ENCODE measurements around the gene SMIM45.

SMIM45 gene

DNA sequence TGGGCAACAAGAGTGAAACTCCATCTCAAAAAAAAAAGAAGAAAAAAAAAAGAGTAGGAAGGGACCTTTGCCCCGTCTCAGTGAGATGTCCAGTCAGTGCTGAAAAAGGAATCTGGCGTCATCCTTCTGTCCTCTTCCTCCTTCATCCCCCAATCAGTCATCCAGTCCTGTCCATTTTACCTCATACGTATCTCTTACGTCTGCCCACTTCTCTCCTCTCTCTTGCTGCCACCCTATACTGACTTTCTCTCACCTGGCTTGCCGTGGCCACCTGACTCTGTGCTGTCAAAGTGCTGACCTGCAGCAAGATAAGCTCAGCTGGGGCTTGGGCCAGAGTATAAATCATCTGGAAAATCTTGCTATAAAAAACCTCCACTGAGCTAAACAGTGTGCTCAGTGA lies 30.9 kb downstream of the SMIM45 start:
- ChIA-PET CTCF (no interaction called here), POLR2A (ENCODE audit: unreplicated experiment) (no interaction called here)
- H3K4me1 ChIP-seq (ENCODE audit: insufficient read depth, low read length) = no peaks in the 10 kb centered on the region
- no peaks in the 10 kb centered on the region for H3K9me2 ChIP-seq (replicated peaks; ENCODE audit: low read length)
- TF ChIP-seq CTCF (conservative IDR thresholded peaks at IDR 0.05; ENCODE audit: low read depth, low read length) (no peak), EZH2phosphoT487 (IDR thresholded peaks at IDR 0.05; ENCODE audit: borderline replicate concordance, low read length) (no peak)
- BruUV-seq (replicated peaks) = no TSS peak
- H3K36me3 ChIP-seq (ENCODE audit: low read depth, low read length) = no peaks in the 10 kb centered on the region
- no peak overlapping the region for H3K27ac ChIP-seq (ENCODE audit: low read length)
- no peak overlapping the region for H3K4me3 ChIP-seq (ENCODE audit: low read length)
- ATAC-seq (no peak), DNase-seq (no peak)
- H3K79me2 ChIP-seq (ENCODE audit: low read length) = no peaks in the 10 kb centered on the region
- H3K4me2 ChIP-seq (ENCODE audit: low read length) = no peak overlapping the region
- H3K9me3 ChIP-seq (ENCODE audit: low read length) = no peaks in the 10 kb centered on the region
- no peaks in the 10 kb centered on the region for H3F3A ChIP-seq (ENCODE audit: low read length, unreplicated experiment)
- no peaks in the 10 kb centered on the region for H4K20me1 ChIP-seq (ENCODE audit: low read length)
- H3K9ac ChIP-seq (ENCODE audit: low read length) = no peak overlapping the region
- intact Hi-C loops (cut with micrococcal nuclease) = no loop called here
- H3K27me3 ChIP-seq (ENCODE audit: low read length) = no peaks in the 10 kb centered on the region
- H2AFZ ChIP-seq (ENCODE audit: low read length) = no peak overlapping the region

GRCh38 chr22:41983513-41984405 lies 31.8 kb downstream of the SMIM45 start:
- no TSS peak for BruUV-seq (replicated peaks)
- ChIA-PET CTCF (no interaction called here), POLR2A (ENCODE audit: unreplicated experiment) (no interaction called here)
- Histone ChIP-seq H4K20me1 (ENCODE audit: low read length) (no peaks in the 10 kb centered on the region), H3K79me2 (ENCODE audit: low read length) (no peaks in the 10 kb centered on the region), H3K4me2 (ENCODE audit: low read length) (no peak overlapping the region), H3K9me2 (replicated peaks; ENCODE audit: low read length) (no peaks in the 10 kb centered on the region), H3K4me1 (ENCODE audit: insufficient read depth, low read length) (no peaks in the 10 kb centered on the region), H3K4me3 (ENCODE audit: low read length) (no peak overlapping the region), H3K9me3 (ENCODE audit: low read length) (no peaks in the 10 kb centered on the region), H3K36me3 (ENCODE audit: low read depth, low read length) (no peaks in the 10 kb centered on the region), H3K27ac (ENCODE audit: low read length) (no peak overlapping the region), H2AFZ (ENCODE audit: low read length) (no peak overlapping the region), H3F3A (ENCODE audit: low read length, unreplicated experiment) (no peaks in the 10 kb centered on the region), H3K27me3 (ENCODE audit: low read length) (no peaks in the 10 kb centered on the region), H3K9ac (ENCODE audit: low read length) (no peak overlapping the region)
- DNase-seq (no peak), ATAC-seq (no peak)
- intact Hi-C loops (cut with micrococcal nuclease) = no loop called here
- no peak for TF ChIP-seq CTCF (conservative IDR thresholded peaks at IDR 0.05; ENCODE audit: low read depth, low read length)
- no peak for TF ChIP-seq EZH2phosphoT487 (IDR thresholded peaks at IDR 0.05; ENCODE audit: borderline replicate concordance, low read length)
- no peak for TF ChIP-seq EZH2 (IDR thresholded peaks at IDR 0.05; ENCODE audit: low read length, unreplicated experiment)

GRCh38 chr22:41987276-41987675 lies 35.3 kb downstream of the SMIM45 start:
- CTCF ChIA-PET = no interaction called here

More at GRCh38 chr22:41987276-41987675, 35.3 kb downstream of the SMIM45 start:
- no peak for TF ChIP-seq EZH2 (IDR thresholded peaks at IDR 0.05; ENCODE audit: low read length, unreplicated experiment)
- no peak for TF ChIP-seq EZH2phosphoT487 (IDR thresholded peaks at IDR 0.05; ENCODE audit: borderline replicate concordance, low read length)
- TF ChIP-seq CTCF (conservative IDR thresholded peaks at IDR 0.05; ENCODE audit: low read depth, low read length) = no peak
- POLR2A ChIA-PET (ENCODE audit: unreplicated experiment) = interaction anchor here (0.5 kb wide), 1 partner anchor 91 kb away, joined by 4 read pairs; no protein-coding TSS in a partner anchor
- Histone ChIP-seq H3K4me3 (ENCODE audit: low read length) (no peak overlapping the region), H3K79me2 (ENCODE audit: low read length) (no peaks in the 10 kb centered on the region), H3K27ac (ENCODE audit: low read length) (no peak overlapping the region), H3K36me3 (ENCODE audit: low read depth, low read length) (no peaks in the 10 kb centered on the region), H3K9ac (ENCODE audit: low read length) (no peak overlapping the region), H3F3A (ENCODE audit: low read length, unreplicated experiment) (no peaks in the 10 kb centered on the region), H3K27me3 (ENCODE audit: low read length) (no peaks in the 10 kb centered on the region), H4K20me1 (ENCODE audit: low read length) (no peaks in the 10 kb centered on the region), H2AFZ (ENCODE audit: low read length) (no peak overlapping the region), H3K4me1 (ENCODE audit: insufficient read depth, low read length) (no peaks in the 10 kb centered on the region), H3K9me2 (replicated peaks; ENCODE audit: low read length) (no peaks in the 10 kb centered on the region), H3K4me2 (ENCODE audit: low read length) (no peak overlapping the region), H3K9me3 (ENCODE audit: low read length) (no peaks in the 10 kb centered on the region)
- ATAC-seq (no peak), DNase-seq (no peak)
- intact Hi-C loops (cut with micrococcal nuclease) = no loop called here
- no TSS peak for BruUV-seq (replicated peaks)

Measured in PC-3 (cell line).